MM.1S (cell line): ENCODE measurements around the gene TGIF1.
A peak's percentile ranks its signal among the peaks of the same experiment; 100 is the strongest.

Experiments used
- DNase-seq: peaks from one replicate; pipeline ENCODE4 v3.0.0-alpha.2; 2015
- H2AFZ ChIP-seq: fragments of 300-600 bp; sonication (generic); 2 replicates; pipeline ENCODE4 v1.6.0; 2016; ENCODE audit warnings: antibody characterized with exemption, low read length
- H3F3A ChIP-seq: fragments of 300-600 bp; sonication (generic); 2 replicates; pipeline ENCODE4 v1.6.1; 2016; ENCODE audit warnings: mild to moderate bottlenecking, antibody characterized with exemption, low read length, moderate library complexity, mixed read lengths; ENCODE audit not compliant: insufficient read depth
- H3K27ac ChIP-seq: fragments of 300-600 bp; sonication (generic); 2 replicates; pipeline ENCODE4 v1.5.1; 2016; ENCODE audit warnings: mild to moderate bottlenecking, low read length
- H3K27me3 ChIP-seq: fragments of 300-600 bp; sonication (generic); replicated peaks from 2 replicates; pipeline ENCODE4 v1.6.0; 2016; ENCODE audit warnings: low read length; ENCODE audit not compliant: insufficient read depth
- H3K36me3 ChIP-seq: fragments of 300-600 bp; sonication (generic); replicated peaks from 2 replicates; pipeline ENCODE4 v1.6.1; 2016; ENCODE audit warnings: mild to moderate bottlenecking, low read length, mixed read lengths; ENCODE audit not compliant: insufficient read depth
- H3K4me1 ChIP-seq: fragments of 300-600 bp; sonication (generic); 2 replicates; pipeline ENCODE4 v1.6.1; 2016; ENCODE audit warnings: low read length, mixed read lengths
- H3K4me2 ChIP-seq: fragments of 300-600 bp; sonication (generic); 2 replicates; pipeline ENCODE4 v1.6.0; 2016; ENCODE audit warnings: low read depth, low read length
- H3K4me3 ChIP-seq: fragments of 300-600 bp; sonication (generic); 2 replicates; pipeline ENCODE4 v1.5.1; 2016; ENCODE audit warnings: low read length, mixed read lengths
- H3K79me2 ChIP-seq: fragments of 300-600 bp; sonication (generic); 2 replicates; pipeline ENCODE4 v1.6.1; 2016; ENCODE audit warnings: mixed run types, low read length, mixed read lengths
- H3K9ac ChIP-seq: fragments of 300-600 bp; sonication (generic); 2 replicates; pipeline ENCODE4 v1.6.1; 2016; ENCODE audit warnings: low read length, mixed read lengths
- H3K9me2 ChIP-seq: fragments of 300-600 bp; sonication (generic); replicated peaks from 2 replicates; pipeline ENCODE4 v1.6.1; 2016; ENCODE audit warnings: mild to moderate bottlenecking, low read length, mixed read lengths; ENCODE audit not compliant: insufficient read depth
- H3K9me3 ChIP-seq: fragments of 300-600 bp; sonication (generic); replicated peaks from 2 replicates; pipeline ENCODE4 v1.6.1; 2016; ENCODE audit warnings: mild to moderate bottlenecking, low read length, mixed read lengths; ENCODE audit not compliant: insufficient read depth
- H4K20me1 ChIP-seq: fragments of 300-600 bp; sonication (generic); 2 replicates; pipeline ENCODE4 v1.6.1; 2016; ENCODE audit warnings: mild to moderate bottlenecking, low read length, moderate library complexity, mixed read lengths; ENCODE audit not compliant: insufficient read depth
- CTCF ChIP-seq: fragments of 300-600 bp; sonication (generic); IDR thresholded peaks from 2 replicates; pipeline ENCODE4 v1.5.1; 2016; ENCODE audit warnings: antibody characterized with exemption, low read length, mixed read lengths
- EZH2 ChIP-seq: fragments of 300-600 bp; sonication (generic); optimal IDR thresholded peaks from 2 replicates; pipeline ENCODE3; 2017; ENCODE audit warnings: low read depth, mild to moderate bottlenecking, antibody characterized with exemption, low read length, mixed read lengths
- EZH2phosphoT487 ChIP-seq: fragments of 300-600 bp; sonication (generic); IDR thresholded peaks from 2 replicates; pipeline ENCODE4 v1.6.1; 2018; ENCODE audit warnings: antibody characterized with exemption, low read length

Gene TGIF1

GRCh38 chr18:3448838-3449511, 997 bp upstream of the TGIF1 start:
- Histone ChIP-seq H2AFZ (peak overlapping the region; percentile 89), H3K79me2 (no peaks in the 10 kb centered on the region), H3K27me3 (peaks cover 45% of the 10 kb centered on the region), H3K27ac (peak overlapping the region; percentile 93), H4K20me1 (no peaks in the 10 kb centered on the region), H3K36me3 (no peaks in the 10 kb centered on the region), H3K4me2 (peak overlapping the region; percentile 96), H3K9me2 (no peaks in the 10 kb centered on the region), H3K4me1 (peaks cover 9% of the 10 kb centered on the region), H3K4me3 (peak overlapping the region; percentile 75), H3K9ac (peak overlapping the region; percentile 91), H3K9me3 (no peaks in the 10 kb centered on the region), H3F3A (peaks cover 28% of the 10 kb centered on the region)
- peak; percentile 86 for DNase-seq
- TF ChIP-seq EZH2phosphoT487 (no peak), EZH2 (no peak), CTCF (no peak)

- peak overlapping the region; percentile 34; the same call in 1 of the 2 replicates for H3K9ac ChIP-seq
- H3K9me3 ChIP-seq = no peaks in the 10 kb centered on the region
- no peak for TF ChIP-seq CTCF
- no peak for TF ChIP-seq EZH2
- no peaks in the 10 kb centered on the region for H4K20me1 ChIP-seq
- no peak overlapping the region for H2AFZ ChIP-seq
- H3F3A ChIP-seq = peaks cover 34% of the 10 kb centered on the region
- peak overlapping the region; percentile 46 for H3K4me3 ChIP-seq
- DNase-seq = no peak
- no peaks in the 10 kb centered on the region for H3K9me2 ChIP-seq
- peak overlapping the region; percentile 93; the same call in 1 of the 2 replicates for H3K27ac ChIP-seq
- H3K27me3 ChIP-seq = peaks cover 51% of the 10 kb centered on the region
- no peaks in the 10 kb centered on the region for H3K79me2 ChIP-seq
- H3K4me2 ChIP-seq = peak overlapping the region; percentile 59
- peaks cover 12% of the 10 kb centered on the region for H3K4me1 ChIP-seq
- H3K36me3 ChIP-seq = no peaks in the 10 kb centered on the region
Observed at GRCh38 chr18:3449512-3450011, 410 bp upstream of the TGIF1 start.

- H3K27ac ChIP-seq = no peak overlapping the region
- H2AFZ ChIP-seq = no peak overlapping the region
- H3K27me3 ChIP-seq = peaks cover 63% of the 10 kb centered on the region
- no peaks in the 10 kb centered on the region for H3K36me3 ChIP-seq
- no peak overlapping the region for H3K9ac ChIP-seq
- H3K9me3 ChIP-seq = no peaks in the 10 kb centered on the region
- H3K4me2 ChIP-seq = peak overlapping the region; percentile 52; the same call in 1 of the 2 replicates
- H3F3A ChIP-seq = peaks cover 34% of the 10 kb centered on the region
- H3K4me3 ChIP-seq = peak overlapping the region; percentile 11; the same call in 1 of the 2 replicates
- no peak for DNase-seq
- H3K9me2 ChIP-seq = no peaks in the 10 kb centered on the region
- no peak for TF ChIP-seq EZH2
- no peak for TF ChIP-seq EZH2phosphoT487
- no peak for TF ChIP-seq CTCF
- no peaks in the 10 kb centered on the region for H4K20me1 ChIP-seq
- H3K79me2 ChIP-seq = no peaks in the 10 kb centered on the region
- H3K4me1 ChIP-seq = peaks cover 12% of the 10 kb centered on the region
Observed at GRCh38 chr18:3450799-3451182, 819 bp downstream of the TGIF1 start.
